NCI-H2171 treated with DMSO at 0.1 percent for 48 hours (cell line): ENCODE measurements around the gene MYO7B.

Experiments
- DNase-seq: peaks from one replicate; lab custom pipeline; 2025; lab: John Stamatoyannopoulos, UW

MYO7B gene

DNA sequence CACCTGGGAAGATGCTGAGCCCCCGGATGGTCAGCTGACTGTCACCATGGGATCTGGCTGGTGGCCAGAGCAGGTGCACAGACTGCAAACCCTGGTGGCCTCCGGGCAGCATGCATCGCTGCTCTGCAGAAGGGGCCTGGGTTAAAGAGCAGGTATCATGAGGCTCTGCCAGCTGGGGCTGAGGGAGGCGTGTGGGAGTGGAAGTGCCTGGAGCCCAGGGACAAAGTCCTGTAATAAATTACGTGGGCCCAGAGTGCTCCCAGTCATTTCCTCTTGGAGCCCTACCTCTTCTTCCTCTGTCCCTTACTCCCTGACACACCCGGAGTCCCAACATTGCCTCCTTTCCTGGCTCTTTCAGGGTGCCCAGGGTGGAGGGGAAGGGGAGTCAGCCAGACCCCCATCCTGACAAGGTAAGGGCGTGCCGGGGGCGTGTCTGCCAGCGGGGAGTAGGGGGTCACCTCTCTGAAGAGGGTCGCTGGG, at the start of gene MYO7B:
Gene MYO7B, plus strand, starts transcription at position 262 of the 480 bp plus-strand sequence. CDS start 24,040 bp downstream, outside the sequence.
- DNase-seq = no peak

DNA sequence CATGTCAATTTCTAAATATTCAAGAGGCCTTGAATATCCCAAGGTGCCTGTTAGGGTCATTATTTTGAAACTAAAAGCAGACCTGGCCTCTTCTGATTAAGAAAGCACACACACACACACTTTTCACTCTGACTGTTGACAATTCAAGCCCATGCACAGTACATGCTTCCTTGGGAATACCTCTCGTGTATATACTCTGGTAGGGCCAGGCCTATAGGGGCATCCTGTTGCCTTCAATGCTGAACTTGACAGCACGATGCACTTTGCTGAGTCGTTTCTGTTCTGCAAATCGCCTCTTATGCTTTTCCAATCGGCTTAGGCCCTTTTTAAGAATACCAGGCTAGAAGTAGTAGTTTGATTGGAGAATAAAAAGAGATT, 49.8 kb upstream of the MYO7B start:
- DNase-seq = no peak

DNA sequence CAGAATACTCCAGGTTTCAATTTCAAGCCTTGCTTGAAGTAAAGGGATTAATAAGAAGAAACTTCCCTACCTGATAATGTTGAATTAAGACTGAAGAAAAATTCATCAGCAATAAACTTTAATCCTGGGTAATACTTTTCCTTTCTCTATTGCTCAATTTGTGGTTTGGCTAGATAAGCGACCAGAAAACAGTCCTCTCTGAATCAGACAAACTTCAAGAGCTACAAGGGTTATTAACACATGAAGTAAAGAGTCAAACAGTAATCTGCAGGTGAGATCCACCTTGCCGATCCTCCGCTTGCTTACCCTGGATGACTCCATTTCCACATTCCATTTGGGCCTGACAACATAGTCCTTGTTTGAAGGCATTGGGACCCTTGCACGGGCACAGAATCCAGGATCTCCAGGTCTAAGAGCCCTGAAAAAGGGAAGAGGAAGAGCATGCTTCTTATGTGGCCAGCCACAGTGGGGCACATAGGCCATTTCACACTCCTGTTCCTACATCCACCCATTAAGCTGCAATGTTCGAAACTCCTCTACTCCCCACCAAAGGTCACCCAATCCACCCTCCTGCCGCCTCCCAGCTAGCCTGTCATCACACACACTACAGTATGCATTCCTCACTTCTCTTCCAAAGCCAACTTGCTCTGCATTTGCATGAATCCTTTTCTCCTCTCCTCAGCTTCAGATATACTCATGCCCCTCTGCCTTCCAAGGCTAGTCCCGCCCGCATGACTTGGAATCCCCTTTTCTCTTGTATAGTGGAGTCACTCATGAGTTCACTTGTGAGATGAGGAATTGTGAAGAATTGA, 49.0 kb upstream of the MYO7B start:
- no peak for DNase-seq

DNA sequence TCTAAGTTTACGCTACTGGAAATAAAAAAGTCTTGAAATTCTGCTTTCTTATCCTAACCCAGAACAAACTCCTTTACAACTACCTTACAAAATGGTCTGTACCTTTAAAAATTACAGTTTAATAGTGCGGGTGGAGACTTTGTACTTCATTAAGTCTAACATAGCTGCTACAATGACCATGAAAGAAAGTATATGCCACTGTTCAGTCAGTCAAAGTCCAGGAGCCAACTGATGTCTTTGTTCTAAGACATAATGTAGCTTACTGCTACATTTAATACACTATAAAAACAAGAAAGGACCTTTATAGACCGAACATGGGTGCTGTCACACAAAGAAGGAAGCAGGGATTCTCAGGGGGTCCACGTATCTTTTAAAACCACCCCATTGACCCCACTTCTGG, 45.2 kb upstream of the MYO7B start:
- no peak for DNase-seq

DNA sequence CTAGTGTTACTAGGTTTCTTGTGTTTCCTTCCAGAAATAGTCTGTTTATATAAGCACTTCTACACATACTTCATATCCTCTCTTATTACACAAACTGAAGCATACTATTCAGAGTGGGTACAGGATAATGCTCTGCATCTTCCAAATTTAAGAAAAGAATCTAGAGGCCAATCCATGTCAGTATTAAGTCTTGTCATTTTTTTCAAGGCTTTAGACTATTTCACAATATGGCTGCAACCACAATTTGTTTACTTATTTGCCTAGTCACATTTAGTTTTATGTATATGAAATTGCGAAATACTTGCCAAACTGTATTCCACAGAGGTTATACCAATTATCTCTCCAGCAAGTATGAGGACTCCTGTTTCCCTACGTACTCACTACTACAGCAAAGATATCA, 37.1 kb upstream of the MYO7B start:
- no peak for DNase-seq

DNA sequence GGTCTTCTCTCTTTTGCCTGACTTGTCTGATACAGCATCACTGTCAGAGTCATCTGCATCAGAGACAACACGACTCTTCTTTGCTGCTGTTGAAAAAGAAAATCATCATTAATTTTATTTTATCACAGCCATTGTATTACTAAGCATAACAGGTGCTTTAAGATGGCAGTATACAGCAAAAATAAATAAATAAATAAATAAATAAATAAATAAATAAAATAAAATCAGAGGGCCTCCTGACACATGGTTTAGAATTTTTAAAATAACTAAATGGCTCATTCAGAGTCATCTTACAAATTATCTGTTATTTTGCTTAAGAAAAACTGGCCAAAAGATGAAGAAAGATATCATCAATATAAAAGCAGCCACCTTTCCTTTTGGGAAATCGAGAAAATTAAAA, 32.0 kb upstream of the MYO7B start:
- DNase-seq = no peak

DNA sequence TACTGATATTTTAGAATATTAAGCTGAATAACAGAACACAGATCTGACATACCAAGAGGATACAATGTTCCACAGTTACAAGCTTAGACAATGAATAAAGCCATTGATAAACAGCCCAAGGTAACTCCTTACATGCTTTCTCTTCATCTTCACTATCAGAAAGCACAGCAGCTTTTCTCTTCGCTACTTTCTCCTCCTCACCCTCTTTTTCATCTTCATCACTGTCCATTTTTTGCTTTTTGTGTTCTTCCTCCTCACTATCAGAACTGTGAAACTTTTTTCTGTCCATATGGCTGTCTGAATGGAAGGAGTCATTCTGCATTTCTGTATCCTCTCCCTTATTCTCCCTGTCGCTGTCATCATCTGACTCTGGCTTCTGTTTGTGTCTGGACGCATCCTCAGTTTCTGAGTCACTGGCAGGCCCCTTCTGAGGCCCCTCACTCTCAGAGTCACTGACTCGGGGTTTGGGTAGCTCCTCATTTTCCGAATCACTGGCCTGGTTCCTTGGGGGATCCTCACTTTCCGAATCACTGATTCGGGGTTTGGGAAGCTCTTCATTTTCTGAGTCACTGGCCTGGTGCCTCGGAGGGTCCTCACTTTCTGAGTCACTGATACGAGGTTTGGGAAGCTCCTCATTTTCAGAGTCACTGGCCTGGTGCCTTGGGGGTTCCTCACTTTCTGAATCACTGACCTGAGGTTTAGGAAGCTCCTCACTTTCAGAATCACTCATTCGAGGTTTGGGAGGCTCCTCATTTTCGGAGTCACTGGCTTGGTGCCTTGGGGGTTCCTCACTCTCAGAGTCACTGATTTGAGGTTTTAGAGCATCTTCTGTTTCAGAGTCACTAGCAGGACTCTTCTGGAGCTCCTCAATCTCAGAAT, 30.7 kb upstream of the MYO7B start:
- no peak for DNase-seq

DNA sequence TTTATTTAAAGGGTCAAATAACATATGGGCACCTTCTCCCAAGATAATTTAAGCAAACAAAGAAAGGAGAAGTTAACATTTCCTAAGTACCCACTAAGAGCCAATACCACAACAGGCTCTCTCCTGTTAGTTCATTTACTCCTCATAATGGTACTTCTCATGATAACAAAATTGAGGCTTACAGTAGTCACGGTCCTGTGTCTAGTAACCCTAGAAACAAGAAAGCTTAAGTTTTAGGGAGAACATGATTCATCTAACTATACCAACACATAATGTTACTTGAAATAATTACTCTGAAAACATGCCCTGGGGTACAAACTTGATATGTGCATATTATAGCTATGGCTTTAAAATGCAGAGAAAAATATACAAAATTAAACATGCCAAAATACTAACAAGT, 29.0 kb upstream of the MYO7B start:
- DNase-seq = no peak

DNA sequence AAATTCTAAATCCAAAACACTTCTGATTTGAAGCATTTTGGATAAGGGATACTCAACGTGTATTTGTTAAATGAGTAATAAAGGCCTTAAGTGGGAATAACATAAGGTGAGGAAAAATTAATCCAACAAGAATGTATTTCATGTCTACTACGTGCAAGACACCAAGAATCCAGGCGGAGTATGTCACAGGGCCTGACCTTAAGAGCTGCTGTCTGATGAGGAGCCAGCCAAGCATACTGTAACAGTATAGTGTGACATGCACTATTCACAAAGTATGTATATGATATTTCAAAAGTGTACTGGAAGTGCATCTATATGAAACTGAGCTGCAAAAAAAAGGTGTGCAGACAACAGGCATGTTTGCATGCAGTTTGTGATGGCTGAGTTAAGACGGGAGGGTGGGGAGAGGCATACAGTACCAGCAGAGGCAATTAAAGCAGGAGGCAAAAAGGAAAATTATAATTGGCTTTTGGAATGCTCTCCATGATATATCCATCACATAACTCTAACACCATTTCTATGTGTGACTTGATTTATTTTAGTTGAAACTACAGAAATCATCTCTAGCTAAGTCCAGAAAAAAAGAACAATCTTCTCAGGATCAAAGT, 27.4 kb upstream of the MYO7B start:
- DNase-seq = no peak

DNA sequence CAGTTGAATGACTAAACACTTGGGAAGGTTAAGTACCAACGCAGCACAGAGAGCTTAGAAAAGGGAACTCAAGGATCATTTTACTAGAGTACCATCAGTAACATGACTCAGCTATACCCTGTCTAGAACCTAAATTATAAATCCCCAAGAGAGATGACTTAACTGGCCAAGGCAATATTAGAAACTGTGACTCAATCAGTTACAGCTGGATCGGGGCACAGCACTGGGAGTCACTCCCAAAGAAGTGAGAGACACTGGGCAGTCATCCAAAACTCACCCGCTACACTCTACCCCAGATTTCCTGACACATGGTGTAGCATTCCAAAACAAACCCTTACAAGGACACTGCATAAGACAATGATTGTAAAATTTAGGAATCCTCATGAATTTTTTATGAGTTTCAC, 26.9 kb upstream of the MYO7B start:
- peak; percentile 87 for DNase-seq

DNA sequence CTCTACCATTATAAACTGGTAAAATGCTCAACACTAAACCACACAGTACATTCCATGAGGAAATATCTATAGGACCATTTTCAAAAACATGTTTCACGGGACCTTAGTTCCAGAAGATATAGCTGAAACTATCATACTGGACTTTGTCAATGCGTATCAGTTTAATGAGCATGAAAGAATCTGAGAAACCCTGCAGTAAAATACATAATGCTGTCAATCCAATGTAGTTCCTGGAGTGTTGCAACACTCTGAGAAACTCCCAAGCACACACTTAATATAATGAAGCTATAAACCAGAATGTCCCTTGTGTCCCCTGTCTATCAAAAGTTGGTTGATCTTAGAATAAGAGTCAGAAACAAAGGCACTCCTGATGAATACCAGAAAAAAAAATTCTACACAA, 25.4 kb upstream of the MYO7B start:
- DNase-seq = no peak

DNA sequence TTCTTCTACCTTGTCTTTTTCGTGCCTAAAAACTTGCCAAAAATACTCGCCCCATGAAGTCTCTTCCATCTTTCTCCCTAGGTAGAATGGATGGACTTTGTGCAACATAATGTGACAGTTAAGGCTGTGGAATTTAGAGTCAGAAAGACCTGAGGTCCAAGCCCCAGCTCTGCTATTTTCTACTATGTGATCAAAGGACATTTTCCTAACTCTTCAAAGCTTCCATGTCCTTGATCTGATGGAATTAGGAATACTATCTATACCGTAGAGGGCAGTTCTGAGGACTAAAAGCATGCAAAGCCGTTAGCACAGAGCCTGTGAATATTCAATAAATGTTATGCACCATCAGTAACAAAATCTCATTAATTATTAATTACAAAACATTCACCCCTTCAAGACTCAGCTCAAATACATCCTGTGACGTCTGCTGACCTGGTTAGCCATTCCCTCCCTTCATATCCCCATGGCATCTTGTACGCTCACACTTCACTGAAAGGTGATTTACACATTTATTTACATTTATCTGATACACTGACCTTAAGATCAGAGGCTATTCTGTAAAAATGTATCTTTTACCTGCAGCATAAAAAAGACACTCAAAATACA, 24.3 kb upstream of the MYO7B start:
- no peak for DNase-seq

DNA sequence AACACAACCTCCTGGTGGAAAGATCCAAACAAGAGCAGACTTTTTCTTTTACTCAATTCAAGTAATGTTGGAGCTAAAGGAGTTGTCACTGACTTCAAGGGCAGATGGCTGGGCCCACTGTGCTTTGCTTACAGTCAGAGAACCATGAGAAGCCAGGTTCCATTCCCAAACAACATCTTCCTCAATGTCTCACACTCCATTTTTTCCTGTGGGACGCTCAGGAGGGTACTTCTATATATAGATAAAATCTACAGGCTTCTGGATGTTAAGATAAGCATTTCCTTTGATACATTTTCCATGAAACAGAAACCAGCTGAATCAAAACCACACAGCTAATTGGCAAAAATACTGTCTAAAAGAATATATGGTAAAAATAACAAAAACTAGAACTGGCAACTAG, 23.6 kb upstream of the MYO7B start:
- no peak for DNase-seq

DNA sequence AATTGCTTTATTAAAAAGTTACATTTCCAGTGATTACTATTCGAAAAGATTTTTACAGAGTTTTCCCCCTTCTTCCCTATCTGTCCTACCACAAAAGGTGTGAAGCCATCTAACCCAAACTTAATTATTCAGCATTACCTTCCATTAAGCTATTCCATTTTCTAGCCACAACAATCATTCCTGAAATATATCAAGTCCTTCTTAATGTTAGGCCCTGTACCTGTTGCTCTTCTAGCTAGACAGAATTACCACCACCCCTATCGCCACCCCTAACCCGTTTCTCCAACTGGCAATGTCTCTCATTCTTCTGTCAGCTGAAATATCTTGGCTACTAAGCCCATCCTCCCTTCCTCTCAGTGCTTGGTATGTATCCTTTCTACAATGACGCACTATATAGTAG, 23.1 kb upstream of the MYO7B start:
- no peak for DNase-seq

DNA sequence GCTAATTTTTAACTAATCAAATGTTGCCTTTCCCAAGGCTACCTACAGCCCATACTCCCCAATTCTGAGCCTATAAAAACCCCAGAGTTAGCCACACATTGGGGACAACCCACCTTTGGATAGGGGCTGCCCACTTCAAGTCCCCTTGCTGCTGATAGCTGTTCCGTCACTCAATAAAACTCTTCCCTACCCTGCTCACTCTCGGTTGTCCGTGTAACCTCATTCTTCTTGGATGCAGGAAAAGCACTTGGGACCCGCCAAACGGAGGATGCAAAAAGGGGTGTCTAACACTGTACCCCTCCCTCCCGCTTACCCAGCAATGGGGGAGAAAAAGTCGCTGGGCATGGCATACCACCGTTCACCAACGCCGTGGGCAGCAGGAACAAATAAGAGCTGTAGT, 21.4 kb upstream of the MYO7B start:
- no peak for DNase-seq

DNA sequence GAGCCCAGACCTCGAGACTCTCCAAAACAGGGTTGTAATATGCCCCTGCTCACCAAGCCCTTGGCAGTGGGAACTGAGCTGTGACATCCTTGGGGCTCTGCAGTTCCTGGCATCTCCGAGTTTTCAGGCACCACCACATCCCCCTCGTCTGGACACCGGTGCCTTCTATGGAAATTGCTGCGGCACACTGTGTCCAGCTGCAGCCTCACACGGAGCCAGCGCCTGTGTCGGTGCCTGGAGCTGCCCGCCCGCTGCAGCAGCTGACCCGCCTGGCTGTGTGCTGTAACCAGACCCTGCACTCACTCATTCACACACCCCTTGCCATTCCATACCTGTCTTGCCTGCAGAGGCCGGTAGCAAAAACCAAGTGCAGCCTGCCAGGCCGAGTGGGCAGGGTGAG, 21.0 kb upstream of the MYO7B start:
- no peak for DNase-seq

DNA sequence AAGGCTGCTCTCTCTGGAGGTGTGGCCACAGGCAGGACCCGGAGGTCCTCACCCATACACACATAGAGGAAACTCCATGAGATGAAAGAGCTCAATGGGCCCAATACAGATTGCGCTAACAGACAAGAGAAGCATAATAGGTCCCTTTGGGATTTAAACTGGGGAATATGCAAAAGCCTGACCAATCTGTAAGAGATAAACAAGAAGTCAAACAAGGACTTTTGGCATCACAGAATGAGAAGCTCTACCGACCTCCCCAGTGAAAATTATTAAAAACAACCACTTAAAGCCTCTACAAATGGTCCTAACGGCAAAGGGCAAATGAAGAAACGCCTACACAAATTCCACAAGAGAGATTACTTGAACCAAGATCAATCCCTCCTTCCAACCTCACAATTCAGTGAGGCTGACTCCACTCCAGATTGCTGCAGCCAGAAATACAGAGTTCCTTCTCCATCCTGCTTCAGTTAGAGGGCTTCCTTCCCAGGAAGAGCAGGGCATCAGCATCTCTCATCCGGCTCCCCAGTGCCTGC, 20.0 kb upstream of the MYO7B start:
- DNase-seq = peak; percentile 9

DNA sequence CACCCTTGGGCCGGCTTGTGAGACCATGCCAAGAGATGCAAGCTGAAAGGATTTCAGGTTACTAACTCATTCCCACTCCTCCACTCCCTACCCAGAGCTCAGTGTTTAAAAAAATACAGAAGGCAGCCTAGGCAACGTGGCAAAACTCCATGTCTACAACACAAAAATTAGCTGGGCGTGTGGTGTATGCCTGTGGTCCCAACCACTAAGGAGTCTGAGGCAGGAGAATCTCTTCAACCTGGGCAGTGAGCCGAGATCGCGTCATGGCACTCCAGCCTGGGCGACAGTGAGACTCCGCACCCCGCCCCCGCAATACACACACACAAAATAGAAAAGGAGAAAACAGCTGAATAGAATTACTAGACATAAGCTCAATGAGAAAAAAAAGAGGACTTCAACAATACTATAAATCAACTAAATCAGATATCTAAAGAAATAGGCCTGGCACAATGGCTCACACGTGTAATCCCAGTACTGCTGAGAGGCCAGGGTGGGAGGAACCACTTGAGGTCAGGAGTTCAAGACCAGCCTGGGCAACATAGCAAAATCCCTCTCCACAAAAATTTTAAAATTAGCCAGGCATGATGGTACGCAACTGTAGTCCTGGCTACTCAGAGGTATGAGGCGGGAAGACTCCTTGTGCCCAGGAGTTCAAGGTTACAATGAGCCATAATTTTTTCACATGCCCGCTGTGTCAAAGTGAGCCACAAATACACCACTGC, 19.3 kb upstream of the MYO7B start:
- DNase-seq = no peak

DNA sequence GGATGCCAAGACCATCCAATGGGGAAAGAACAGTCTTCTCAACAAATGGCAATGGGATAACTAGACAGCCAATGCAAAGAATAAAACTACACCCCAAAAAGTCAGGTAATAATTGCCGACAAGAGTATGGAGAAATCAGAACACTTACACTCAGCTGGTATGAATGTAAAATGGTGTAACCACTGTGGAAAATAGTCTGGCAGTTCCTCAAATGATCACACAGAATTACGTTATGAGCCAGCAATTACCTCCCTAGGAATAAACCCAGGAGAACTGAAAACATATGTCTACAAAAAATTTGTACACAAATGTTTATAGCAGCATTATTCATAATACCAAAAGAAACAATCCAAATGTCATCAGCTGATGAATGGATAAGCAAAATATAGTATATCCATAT, 18.0 kb upstream of the MYO7B start:
- DNase-seq = no peak

DNA sequence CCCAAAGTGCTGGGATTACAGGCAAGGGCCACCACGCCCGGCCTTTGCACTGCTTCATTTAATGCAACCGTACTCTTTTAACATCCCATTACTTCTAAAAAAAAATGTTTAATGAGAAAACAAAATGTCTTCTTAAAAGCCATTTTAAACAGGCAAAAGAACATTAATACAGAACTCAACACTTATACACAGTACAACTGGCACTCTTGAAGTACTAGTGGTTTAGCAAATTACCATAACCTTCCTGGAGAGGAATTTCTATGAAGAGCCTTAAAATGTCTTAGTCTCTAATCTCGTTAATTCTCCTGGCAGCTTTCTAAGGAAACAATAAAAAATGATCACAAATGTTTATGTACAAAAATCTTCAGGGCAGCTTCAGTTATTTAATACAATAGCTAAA, 15.1 kb upstream of the MYO7B start:
- DNase-seq = no peak

DNA sequence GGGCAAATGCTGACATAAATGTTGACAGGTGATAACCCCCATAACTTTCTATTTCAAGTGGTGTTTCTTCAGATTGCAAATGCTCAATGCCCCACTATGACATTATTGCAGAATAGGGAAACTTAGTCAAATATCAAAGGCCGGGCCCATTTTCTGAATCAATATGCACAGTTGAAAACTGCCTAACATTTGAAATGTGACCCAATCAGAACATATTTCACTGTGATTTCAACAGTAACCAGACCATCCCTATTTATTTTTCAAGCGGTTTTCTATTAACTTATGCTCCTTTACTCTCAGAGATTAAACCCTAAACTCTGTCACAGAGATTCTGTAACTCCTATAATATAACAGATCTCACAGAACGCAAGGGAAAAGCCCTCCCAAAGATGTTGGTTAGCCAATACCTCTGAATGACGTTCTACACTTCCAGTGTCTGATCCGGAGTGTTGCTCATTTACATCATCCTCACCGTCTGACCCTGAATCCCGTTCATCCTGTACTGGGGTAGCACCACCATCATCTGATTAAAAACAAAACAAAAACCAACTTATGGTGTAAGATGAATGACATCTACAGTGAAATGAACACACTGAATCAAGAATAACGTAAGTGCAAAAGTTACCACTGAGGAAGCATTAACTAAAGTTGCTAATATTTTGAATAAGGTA, 12.1 kb upstream of the MYO7B start:
- no peak for DNase-seq
